ENCODE data around the gene SPATA19.
"Not testable (repeated sequence)": the region's sequence is repeated elsewhere in the genome, so short reads cannot be mapped to it uniquely, and the experiment has no call there.

The SPATA19 gene

GRCh38 chr11:133845413-133845812, at the start of gene SPATA19:
Gene SPATA19 (minus strand): TSS chr11:133845513. CDS start chr11:133845446, 67 bp downstream.
- no peak for FAIRE-seq
- TF ChIP-seq POLR2A (IDR thresholded peaks at IDR 0.05; ENCODE audit: low read depth, low read length), result no peak

GRCh38 chr11:133895061-133895479, 49.8 kb upstream of the SPATA19 start:
- TF ChIP-seq POLR2A (IDR thresholded peaks at IDR 0.05; ENCODE audit: low read depth, low read length), result no peak
- no peak for FAIRE-seq

More at GRCh38 chr11:133845413-133845812, at the start of gene SPATA19:
- no peak for DNase-seq (ENCODE audit: insufficient read length, low spot score)

GRCh38 chr11:133893381-133893780, 48.1 kb upstream of the SPATA19 start:
- DNase-seq (ENCODE audit: insufficient read length, low spot score) (no peak), FAIRE-seq (no peak)
- TF ChIP-seq POLR2A (IDR thresholded peaks at IDR 0.05; ENCODE audit: low read depth, low read length), result no peak

More at GRCh38 chr11:133895061-133895479, 49.8 kb upstream of the SPATA19 start:
- no peak for DNase-seq (ENCODE audit: insufficient read length, low spot score)

- DNase-seq (ENCODE audit: insufficient read length, low spot score) (no peak), FAIRE-seq (no peak)
Observed at GRCh38 chr11:133892584-133893380, 47.5 kb upstream of the SPATA19 start.

GRCh38 chr11:133892126-133892525, 46.8 kb upstream of the SPATA19 start:
- FAIRE-seq (no peak), DNase-seq (ENCODE audit: insufficient read length, low spot score) (no peak)
- TF ChIP-seq POLR2A (IDR thresholded peaks at IDR 0.05; ENCODE audit: low read depth, low read length), result no peak

More at GRCh38 chr11:133892584-133893380, 47.5 kb upstream of the SPATA19 start:
- no peak for TF ChIP-seq POLR2A (IDR thresholded peaks at IDR 0.05; ENCODE audit: low read depth, low read length)

- TF ChIP-seq POLR2A (IDR thresholded peaks at IDR 0.05; ENCODE audit: low read depth, low read length), result no peak
- DNase-seq (ENCODE audit: insufficient read length, low spot score), result no peak
- FAIRE-seq, result no peak
Observed at GRCh38 chr11:133889893-133890292, 44.6 kb upstream of the SPATA19 start.

GRCh38 chr11:133889188-133889587, 43.9 kb upstream of the SPATA19 start:
- DNase-seq (ENCODE audit: insufficient read length, low spot score) (no peak), FAIRE-seq (no peak)
- no peak for TF ChIP-seq POLR2A (IDR thresholded peaks at IDR 0.05; ENCODE audit: low read depth, low read length)

- TF ChIP-seq POLR2A (IDR thresholded peaks at IDR 0.05; ENCODE audit: low read depth, low read length), result no peak
- FAIRE-seq (no peak), DNase-seq (ENCODE audit: insufficient read length, low spot score) (no peak)
Observed at GRCh38 chr11:133887692-133888332, 42.5 kb upstream of the SPATA19 start.

- DNase-seq (ENCODE audit: insufficient read length, low spot score) (no peak), FAIRE-seq (no peak)
- no peak for TF ChIP-seq POLR2A (IDR thresholded peaks at IDR 0.05; ENCODE audit: low read depth, low read length)
Observed at GRCh38 chr11:133886029-133886428, 40.7 kb upstream of the SPATA19 start.

- TF ChIP-seq POLR2A (IDR thresholded peaks at IDR 0.05; ENCODE audit: low read depth, low read length), result no peak
- no peak for DNase-seq (ENCODE audit: insufficient read length, low spot score)
- no peak for FAIRE-seq
Observed at GRCh38 chr11:133872160-133872559, 26.8 kb upstream of the SPATA19 start.

- FAIRE-seq (no peak), DNase-seq (ENCODE audit: insufficient read length, low spot score) (no peak)
- TF ChIP-seq POLR2A (IDR thresholded peaks at IDR 0.05; ENCODE audit: low read depth, low read length), result no peak
Observed at GRCh38 chr11:133867456-133867855, 22.1 kb upstream of the SPATA19 start.

GRCh38 chr11:133865466-133865865, 20.2 kb upstream of the SPATA19 start:
- DNase-seq (ENCODE audit: insufficient read length, low spot score) (no peak), FAIRE-seq (no peak)
- no peak for TF ChIP-seq POLR2A (IDR thresholded peaks at IDR 0.05; ENCODE audit: low read depth, low read length)

GRCh38 chr11:133864756-133865155, 19.4 kb upstream of the SPATA19 start:
- no peak for TF ChIP-seq POLR2A (IDR thresholded peaks at IDR 0.05; ENCODE audit: low read depth, low read length)
- FAIRE-seq, result no peak
- no peak for DNase-seq (ENCODE audit: insufficient read length, low spot score)

- FAIRE-seq (no peak), DNase-seq (ENCODE audit: insufficient read length, low spot score) (no peak)
- no peak for TF ChIP-seq POLR2A (IDR thresholded peaks at IDR 0.05; ENCODE audit: low read depth, low read length)
Observed at GRCh38 chr11:133860151-133860550, 14.8 kb upstream of the SPATA19 start.

GRCh38 chr11:133854330-133854960, 9.1 kb upstream of the SPATA19 start:
- DNase-seq (ENCODE audit: insufficient read length, low spot score); FAIRE-seq: not testable (repeated sequence)

Measured in H54 (cell line).